GM18502 (cell line): Measurements from ENCODE around the gene CC2D1A.

ENCODE experiments used
- ATAC-seq: cut with Tn5 transposase; IDR thresholded peaks from one replicate; pipeline ENCODE4 v1.9.1; 2021; ENCODE audit warnings: mild to moderate bottlenecking; ENCODE audit not compliant: unreplicated experiment, poor library complexity

Gene CC2D1A

GRCh38 chr19:13975870-13976269 is 69.9 kb downstream of the CC2D1A start:
- no peak for ATAC-seq

- no peak for ATAC-seq
Measured at GRCh38 chr19:13976446-13976845, 70.4 kb downstream of the CC2D1A start.

- no peak for ATAC-seq
Measured at GRCh38 chr19:13977803-13978202, 71.8 kb downstream of the CC2D1A start.

DNA sequence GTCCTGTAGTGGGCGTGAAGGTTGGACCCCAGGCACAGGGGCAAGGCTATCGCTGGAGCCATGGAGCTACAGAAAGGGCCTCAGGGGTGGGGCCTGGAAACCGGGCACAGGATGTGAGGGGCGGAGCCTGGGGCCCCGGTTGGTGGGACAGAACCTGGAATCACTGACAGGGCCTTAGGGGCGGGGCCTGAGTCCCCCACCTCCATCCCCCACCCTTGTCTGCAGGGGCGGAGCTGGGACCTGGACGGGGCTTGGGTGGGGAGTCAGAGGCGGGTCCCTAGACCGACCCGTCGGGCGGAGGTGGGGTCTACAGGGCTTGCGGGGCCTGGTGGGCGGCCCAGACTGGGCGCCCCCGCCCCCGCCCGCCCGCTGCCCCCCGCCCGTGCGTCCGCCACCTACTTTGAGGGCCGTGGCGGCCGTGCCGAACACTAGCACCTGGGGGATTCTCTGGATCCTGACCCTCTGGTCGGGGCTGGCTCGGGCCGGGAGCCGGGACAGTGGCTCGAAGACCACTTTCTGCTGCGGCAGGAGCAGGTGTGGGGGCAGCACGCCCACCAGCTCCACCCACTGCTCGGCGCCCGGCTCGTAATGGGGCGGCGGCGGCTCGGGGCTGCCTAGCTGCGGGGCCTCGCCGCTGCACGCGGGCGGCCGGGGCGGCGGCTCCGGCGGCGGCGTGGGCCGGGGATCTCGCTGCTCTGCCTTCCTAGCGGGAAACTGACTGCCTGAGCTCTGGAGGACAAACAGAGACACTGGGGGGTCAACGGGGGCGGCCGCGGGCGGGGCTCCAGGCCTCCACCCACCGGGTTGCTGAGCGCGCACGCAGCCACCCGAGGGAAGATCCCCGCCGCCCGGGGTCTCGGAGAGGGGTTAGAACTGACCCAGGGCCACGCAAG is 72.6 kb downstream of the CC2D1A start:
- ATAC-seq = no peak

- no peak for ATAC-seq
Measured at GRCh38 chr19:13979244-13979615, 73.2 kb downstream of the CC2D1A start.

DNA sequence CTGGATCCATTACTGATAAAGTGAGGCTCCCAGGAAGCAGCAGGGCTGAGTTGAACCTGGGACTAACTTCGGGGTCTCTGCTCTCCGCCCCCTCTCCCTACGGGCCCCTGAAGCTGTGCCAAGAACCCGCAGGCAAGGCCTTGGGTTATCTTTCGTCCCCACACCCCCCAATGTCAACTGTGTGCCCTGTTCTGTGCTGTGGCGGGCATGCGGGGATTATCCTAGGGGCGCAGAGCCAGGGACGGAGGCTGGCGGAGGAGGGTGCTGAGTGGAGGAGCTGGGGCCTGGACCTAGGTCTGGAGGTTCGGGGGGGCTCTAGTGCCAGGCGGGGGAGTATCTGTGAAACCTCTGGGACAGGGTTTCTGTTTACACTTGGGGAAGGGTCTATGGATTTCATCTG is 73.7 kb downstream of the CC2D1A start:
- ATAC-seq = no peak

- ATAC-seq = no peak
Measured at GRCh38 chr19:13980340-13980739, 74.3 kb downstream of the CC2D1A start.
